Activated naive CD4-positive, alpha-beta T cell treated with anti-CD3 and anti-CD28 coated beads, Interleukin-2, amount 50 U/mL, for 24 hours (primary cell): ENCODE results near the gene ATP1A4.
A peak's percentile ranks its signal among the peaks of the same experiment; 100 is the strongest.

Source experiments
- H3K27ac Mint-ChIP-seq: one replicate; pipeline ENCODE4 v1.8.0; 2021; ENCODE audit warnings: mild to moderate bottlenecking, mixed read lengths
- H3K27me3 Mint-ChIP-seq: one replicate; pipeline ENCODE4 v1.8.0; 2021; ENCODE audit warnings: mixed read lengths
- H3K36me3 Mint-ChIP-seq: one replicate; pipeline ENCODE4 v1.8.0; 2021; ENCODE audit warnings: mixed read lengths
- H3K4me1 Mint-ChIP-seq: one replicate; pipeline ENCODE4 v1.8.0; 2021; ENCODE audit warnings: mixed read lengths
- H3K4me3 Mint-ChIP-seq: one replicate; pipeline ENCODE4 v1.8.0; 2021; ENCODE audit warnings: mild to moderate bottlenecking, mixed read lengths
- H3K9me3 Mint-ChIP-seq: one replicate; pipeline ENCODE4 v1.8.0; 2021; ENCODE audit warnings: mixed read lengths

ATP1A4 gene

GRCh38 chr1:160193832-160194736 is 42.7 kb downstream of the ATP1A4 start:
- Mint-ChIP-seq H3K9me3 (no peaks in the 10 kb centered on the region), H3K27ac (no peak overlapping the region), H3K4me1 (no peaks in the 10 kb centered on the region), H3K27me3 (no peaks in the 10 kb centered on the region), H3K36me3 (no peaks in the 10 kb centered on the region), H3K4me3 (no peak overlapping the region)

DNA sequence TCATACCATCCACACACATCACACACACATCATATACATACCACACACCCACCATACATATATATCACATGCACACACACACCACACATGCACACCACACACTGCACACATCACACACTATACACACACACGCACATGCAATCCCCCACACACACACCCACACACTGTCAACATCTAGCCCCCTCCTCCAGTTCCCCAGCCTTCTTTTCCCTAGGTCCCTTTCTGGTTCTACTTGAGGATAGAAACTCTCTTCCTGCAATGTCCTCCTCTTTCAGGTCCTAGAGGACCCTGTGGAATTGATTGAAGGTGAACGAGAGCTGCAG is 43.3 kb downstream of the ATP1A4 start:
- H3K36me3 Mint-ChIP-seq = no peaks in the 10 kb centered on the region
- no peaks in the 10 kb centered on the region for H3K27me3 Mint-ChIP-seq
- H3K4me1 Mint-ChIP-seq = no peaks in the 10 kb centered on the region
- no peaks in the 10 kb centered on the region for H3K9me3 Mint-ChIP-seq
- no peak overlapping the region for H3K27ac Mint-ChIP-seq
- no peak overlapping the region for H3K4me3 Mint-ChIP-seq

DNA sequence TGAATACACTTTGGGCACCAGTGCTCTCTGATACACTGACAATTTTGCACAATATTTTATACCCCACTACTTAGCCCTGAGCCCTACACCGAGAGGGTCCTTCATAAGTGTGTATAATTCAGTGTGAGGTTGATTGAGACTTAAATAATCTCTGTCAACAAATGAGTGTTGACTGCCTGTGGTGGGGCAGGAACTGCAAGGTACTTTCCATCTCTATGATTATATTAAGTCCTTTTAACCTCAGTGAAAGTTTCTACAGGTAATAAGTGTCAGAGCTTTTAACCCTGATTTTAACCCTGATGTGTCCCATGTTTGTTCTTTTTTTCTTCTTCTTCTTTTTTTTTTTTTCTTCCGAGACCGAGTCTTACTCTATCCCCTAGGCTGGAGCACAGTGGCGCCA is 44.7 kb downstream of the ATP1A4 start:
- H3K4me1 Mint-ChIP-seq = no peaks in the 10 kb centered on the region
- no peak overlapping the region for H3K4me3 Mint-ChIP-seq
- no peaks in the 10 kb centered on the region for H3K9me3 Mint-ChIP-seq
- no peak overlapping the region for H3K27ac Mint-ChIP-seq
- no peaks in the 10 kb centered on the region for H3K27me3 Mint-ChIP-seq
- H3K36me3 Mint-ChIP-seq = no peaks in the 10 kb centered on the region

DNA sequence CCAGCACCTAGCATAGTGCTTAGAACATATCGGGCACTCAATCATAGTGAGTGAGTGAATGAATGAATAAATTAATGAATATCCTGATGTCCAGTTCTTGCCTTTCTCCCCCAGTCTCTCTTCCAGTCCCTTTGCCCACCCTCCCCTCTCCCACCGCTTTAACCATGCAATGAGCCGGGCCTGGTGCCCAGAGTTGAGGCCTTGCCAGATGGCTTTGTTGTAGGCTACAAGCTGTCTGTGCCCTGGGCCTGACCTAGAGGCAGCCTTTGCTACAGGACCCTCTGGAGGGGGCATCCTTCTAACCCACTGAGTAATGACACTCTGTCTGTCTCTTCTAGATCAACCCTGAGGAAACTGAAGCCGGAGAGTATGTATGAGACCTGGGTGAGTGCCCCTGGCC is 45.8 kb downstream of the ATP1A4 start:
- Mint-ChIP-seq H3K27ac (no peak overlapping the region), H3K27me3 (no peaks in the 10 kb centered on the region), H3K36me3 (no peaks in the 10 kb centered on the region), H3K4me1 (no peaks in the 10 kb centered on the region), H3K4me3 (no peak overlapping the region), H3K9me3 (no peaks in the 10 kb centered on the region)

DNA sequence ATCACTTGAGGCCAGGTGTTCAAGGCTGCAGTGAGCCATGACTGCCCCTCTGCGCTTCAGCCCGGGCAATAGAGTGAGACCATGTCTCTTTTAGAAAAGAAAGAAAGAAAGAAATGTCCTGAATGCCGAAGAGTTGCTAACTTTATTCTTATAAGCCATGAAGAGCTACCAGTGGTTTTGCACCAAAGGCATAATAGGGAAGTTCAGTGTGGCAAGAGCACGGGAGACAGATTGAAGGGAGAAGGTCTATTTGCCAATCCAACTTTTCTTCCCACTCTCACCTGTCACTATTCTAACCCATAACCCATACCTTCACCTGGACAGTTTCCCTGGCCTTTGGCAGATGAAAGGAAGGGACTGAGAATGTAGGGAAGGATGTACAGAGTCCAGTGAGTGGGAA is 49.4 kb downstream of the ATP1A4 start:
- Mint-ChIP-seq H3K27ac (no peak overlapping the region), H3K4me1 (peaks cover 11% of the 10 kb centered on the region), H3K27me3 (no peaks in the 10 kb centered on the region), H3K36me3 (no peaks in the 10 kb centered on the region), H3K4me3 (no peak overlapping the region), H3K9me3 (no peaks in the 10 kb centered on the region)

DNA sequence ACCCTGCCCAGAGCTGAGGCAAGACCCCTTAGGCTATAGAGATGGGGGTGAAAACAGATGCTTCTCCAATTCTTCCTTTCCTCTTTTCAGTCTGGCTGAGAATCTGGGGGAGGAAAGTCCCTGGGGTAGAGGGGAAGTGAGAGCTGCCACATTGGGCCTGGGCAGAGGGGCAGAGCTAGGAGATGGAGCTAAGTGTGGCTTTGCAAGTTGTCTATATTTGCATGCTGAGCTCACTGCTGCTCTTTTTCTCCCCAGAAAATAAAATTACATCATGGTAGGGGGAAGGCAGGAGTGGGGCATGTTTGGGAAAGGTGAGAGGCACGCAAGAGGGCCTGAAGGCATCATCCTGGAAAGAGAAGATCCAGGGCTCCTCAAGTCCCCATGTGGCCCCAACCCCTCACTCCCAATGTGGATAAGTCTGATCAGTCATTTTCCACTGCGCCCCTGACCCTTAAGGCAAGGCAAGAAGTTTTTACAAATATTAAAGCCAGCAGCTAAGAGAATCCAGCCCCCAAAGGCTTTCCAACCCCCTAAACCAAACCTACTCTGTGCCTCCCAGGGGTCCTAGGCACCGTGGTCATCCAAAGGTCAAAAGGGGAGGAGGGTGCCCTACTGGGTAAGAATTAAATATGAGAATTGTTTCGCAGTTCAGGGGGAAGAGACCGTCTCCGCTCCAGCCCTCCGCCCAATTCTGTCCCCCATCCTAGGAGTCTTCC is 53.3 kb downstream of the ATP1A4 start:
- Mint-ChIP-seq H3K9me3 (no peaks in the 10 kb centered on the region), H3K4me3 (peak overlapping the region; percentile 88), H3K27ac (peak overlapping the region; percentile 56), H3K27me3 (no peaks in the 10 kb centered on the region), H3K4me1 (peaks cover 46% of the 10 kb centered on the region), H3K36me3 (peaks cover 5% of the 10 kb centered on the region)

DNA sequence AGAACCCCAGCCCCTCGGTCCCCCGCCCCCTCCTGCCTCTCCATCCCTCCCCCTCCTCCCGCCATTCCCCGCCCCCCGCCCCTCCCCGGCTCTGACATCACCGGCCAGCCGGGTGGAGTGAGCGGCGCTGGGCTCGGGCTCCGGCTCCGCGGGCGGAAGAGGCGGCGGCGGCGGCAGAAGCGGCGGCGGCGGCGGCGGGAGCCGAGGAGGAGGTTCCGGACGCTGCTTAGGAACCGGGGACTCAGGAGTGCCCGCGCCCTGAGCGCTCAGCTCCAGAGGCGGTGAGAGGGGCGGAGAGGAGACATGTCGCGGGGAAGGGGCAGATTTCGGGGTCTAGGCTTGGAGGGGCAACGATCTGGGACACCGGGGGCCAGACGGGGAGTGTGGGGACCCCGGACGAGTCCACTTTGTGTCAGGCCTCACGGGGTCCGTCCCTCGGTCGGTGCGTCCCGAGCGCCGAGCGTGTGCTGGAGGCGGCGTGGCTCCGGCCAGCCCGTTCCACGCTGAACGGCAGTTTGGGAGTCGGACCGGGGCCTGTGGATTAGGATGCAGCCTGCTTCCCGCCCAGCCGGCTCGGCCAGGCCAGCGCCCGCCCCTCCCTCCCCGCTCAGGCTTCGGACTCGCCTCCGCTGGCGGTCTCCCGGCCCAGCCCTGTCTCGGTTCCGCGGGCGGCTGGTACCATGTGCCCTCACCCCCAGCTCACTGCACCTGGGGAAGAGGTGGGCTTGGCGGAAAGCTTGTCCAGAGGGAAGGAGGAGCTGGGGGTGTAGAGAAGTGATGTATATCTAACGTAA is 54.0 kb downstream of the ATP1A4 start, which contains the start of gene PEA15:
Gene PEA15, plus strand, starts transcription at position 143 of the 794 bp plus-strand sequence. CDS start 6,161 bp downstream, outside the sequence.
- peaks cover 5% of the 10 kb centered on the region for H3K36me3 Mint-ChIP-seq
- no peaks in the 10 kb centered on the region for H3K27me3 Mint-ChIP-seq
- peak within 1 kb of the TSS; percentile 80 for H3K27ac Mint-ChIP-seq
- no peaks in the 10 kb centered on the region for H3K9me3 Mint-ChIP-seq
- peaks cover 54% of the 10 kb centered on the region for H3K4me1 Mint-ChIP-seq
- H3K4me3 Mint-ChIP-seq = peak within 1 kb of the TSS; percentile 88

- H3K27ac Mint-ChIP-seq = peak overlapping the region; percentile 48
- H3K9me3 Mint-ChIP-seq = no peaks in the 10 kb centered on the region
- H3K4me1 Mint-ChIP-seq = peaks cover 54% of the 10 kb centered on the region
- no peaks in the 10 kb centered on the region for H3K27me3 Mint-ChIP-seq
- H3K4me3 Mint-ChIP-seq = peak overlapping the region; percentile 88
- peaks cover 5% of the 10 kb centered on the region for H3K36me3 Mint-ChIP-seq
Observed at GRCh38 chr1:160206036-160206389, 54.6 kb downstream of the ATP1A4 start.

DNA sequence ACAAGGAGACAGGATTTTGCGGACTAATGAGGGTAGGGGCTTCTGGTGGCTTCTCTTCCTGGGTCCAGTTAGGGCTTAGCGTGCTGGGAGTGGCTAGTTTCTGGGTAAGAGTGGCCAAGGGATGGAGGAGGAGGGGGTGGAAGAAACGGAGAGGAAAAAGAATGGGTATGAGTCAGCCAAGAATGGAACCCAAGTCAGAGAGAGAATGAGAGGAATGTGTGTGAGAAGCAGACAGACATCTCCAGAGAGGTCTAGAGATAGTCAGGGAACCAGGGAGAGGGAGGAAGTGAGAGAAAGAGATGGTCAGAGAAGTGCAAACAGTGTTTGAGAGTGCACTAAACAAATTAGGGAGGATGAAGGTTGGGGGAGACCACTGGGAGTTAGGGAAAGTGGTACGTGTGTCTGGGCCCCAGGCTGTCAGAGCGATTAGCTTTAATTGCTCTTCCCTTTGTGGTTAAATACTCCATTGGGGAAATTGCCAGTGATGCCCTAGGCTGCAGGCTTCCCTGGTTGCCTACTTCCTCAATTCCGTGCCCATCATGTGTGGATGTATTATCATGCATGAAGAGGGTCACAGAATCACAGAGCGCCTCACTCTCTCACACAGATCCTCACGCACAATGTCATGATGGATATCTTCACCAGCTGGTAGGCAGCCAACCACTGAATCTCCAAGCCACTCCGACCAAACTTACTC is 55.2 kb downstream of the ATP1A4 start:
- Mint-ChIP-seq H3K27me3 (no peaks in the 10 kb centered on the region), H3K4me1 (peaks cover 54% of the 10 kb centered on the region), H3K4me3 (peak overlapping the region; percentile 88), H3K36me3 (peaks cover 7% of the 10 kb centered on the region), H3K27ac (peak overlapping the region; percentile 87), H3K9me3 (no peaks in the 10 kb centered on the region)

DNA sequence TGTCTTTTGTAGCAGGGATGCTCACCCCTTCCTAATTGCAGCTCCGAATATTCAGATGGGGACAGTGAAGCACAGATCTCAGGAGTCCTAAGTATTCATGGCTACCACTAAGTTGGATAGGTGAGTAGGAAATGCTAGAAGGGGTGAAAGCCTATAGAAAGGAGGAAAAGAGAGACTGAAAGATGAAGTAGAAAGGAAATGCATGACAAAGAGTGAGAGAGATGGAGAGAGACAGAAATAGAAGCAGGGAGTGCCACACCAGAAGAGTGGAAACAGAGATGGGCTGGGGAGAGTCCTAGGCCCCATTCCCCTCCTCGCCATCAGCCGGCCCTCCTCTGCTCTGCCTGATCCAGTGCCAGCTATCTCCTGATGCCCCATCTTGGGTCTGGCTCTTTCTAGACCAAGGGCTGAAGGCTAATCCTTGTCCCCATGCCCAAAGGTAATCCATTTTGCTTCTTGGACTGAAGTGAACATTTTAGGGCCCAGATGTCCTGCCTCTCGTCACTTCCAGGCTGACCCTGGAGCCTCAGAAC is 55.8 kb downstream of the ATP1A4 start:
- no peaks in the 10 kb centered on the region for H3K9me3 Mint-ChIP-seq
- H3K4me1 Mint-ChIP-seq = peaks cover 54% of the 10 kb centered on the region
- peak overlapping the region; percentile 80 for H3K27ac Mint-ChIP-seq
- H3K36me3 Mint-ChIP-seq = peaks cover 7% of the 10 kb centered on the region
- peak overlapping the region; percentile 88 for H3K4me3 Mint-ChIP-seq
- H3K27me3 Mint-ChIP-seq = no peaks in the 10 kb centered on the region

DNA sequence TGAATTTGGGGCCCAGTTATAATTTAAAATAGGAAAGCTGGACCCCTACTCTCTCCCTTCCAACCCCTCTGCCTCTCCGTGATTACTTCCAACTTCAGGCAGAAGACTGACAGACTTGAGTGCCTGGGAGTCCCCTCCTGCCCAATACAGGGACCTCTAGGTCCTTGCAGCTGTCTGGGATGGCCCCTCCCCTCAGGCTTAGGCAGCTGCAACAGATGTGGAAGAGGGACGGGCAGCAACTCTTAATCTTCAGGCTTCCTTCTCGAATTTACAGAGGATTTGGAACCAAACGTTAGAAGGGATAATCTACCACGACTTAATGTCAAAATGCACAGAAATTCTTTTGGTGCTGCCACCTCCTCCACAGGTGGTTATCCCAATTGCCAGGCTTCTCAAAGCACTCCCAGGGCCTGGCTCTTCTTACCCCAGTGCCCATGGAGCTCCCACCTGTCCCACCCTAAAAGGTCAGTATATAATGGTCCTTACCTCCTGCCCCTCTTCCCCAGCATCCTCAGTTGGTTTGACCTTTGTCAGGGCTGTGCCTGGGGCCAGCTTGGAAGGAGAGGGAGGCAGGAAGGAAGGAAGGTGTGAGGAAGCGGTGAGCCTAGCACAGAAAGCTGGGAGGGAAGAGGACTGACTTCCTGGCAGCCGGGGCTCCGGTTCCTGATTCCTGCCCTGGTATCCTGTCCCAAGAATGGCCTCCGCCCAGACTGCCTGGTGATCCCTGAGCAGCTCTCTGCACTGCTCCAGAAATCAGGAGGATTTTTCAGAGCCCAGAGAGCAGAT is 56.6 kb downstream of the ATP1A4 start:
- Mint-ChIP-seq H3K4me1 (peaks cover 54% of the 10 kb centered on the region), H3K9me3 (no peaks in the 10 kb centered on the region), H3K4me3 (no peak overlapping the region), H3K27me3 (no peaks in the 10 kb centered on the region), H3K27ac (peak overlapping the region; percentile 80), H3K36me3 (peaks cover 7% of the 10 kb centered on the region)

DNA sequence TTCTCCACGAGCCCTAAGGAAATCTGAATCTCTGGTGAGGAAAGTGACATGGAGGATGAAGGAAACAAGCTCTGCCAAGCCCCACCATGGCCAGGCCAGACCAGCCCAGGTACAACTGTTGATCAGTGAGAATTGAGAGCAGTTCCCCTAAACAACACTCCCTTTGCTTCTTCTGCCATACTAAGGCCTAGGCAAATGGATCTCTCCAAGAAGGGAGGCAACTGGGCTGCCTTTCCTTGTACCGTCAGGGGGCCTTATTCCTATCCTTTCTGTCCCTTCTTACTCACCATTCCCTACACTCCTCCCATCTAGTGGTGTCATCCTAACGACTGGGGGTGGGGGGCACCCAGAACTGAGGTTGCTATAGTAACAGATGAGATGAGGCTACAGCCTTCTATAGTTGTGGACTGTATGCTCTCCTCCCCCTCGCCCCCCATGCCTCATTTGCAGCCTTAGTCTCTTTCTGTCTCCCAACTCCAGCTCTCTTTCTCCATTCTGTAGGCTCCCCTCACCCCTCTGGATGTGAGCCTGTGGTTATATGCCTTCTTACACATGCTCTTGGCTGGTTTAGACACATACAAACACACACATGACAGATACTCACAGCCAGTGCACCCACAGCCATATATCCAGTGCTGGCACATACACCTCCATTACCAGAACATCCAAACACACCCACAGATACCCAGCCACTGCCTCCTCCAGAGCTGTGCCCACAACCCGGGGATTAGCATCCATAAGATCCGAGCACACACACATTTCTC is 57.3 kb downstream of the ATP1A4 start:
- Mint-ChIP-seq H3K4me3 (peak overlapping the region; percentile 21), H3K27ac (peak overlapping the region; percentile 89), H3K36me3 (peaks cover 7% of the 10 kb centered on the region), H3K4me1 (peaks cover 54% of the 10 kb centered on the region), H3K9me3 (no peaks in the 10 kb centered on the region), H3K27me3 (no peaks in the 10 kb centered on the region)

DNA sequence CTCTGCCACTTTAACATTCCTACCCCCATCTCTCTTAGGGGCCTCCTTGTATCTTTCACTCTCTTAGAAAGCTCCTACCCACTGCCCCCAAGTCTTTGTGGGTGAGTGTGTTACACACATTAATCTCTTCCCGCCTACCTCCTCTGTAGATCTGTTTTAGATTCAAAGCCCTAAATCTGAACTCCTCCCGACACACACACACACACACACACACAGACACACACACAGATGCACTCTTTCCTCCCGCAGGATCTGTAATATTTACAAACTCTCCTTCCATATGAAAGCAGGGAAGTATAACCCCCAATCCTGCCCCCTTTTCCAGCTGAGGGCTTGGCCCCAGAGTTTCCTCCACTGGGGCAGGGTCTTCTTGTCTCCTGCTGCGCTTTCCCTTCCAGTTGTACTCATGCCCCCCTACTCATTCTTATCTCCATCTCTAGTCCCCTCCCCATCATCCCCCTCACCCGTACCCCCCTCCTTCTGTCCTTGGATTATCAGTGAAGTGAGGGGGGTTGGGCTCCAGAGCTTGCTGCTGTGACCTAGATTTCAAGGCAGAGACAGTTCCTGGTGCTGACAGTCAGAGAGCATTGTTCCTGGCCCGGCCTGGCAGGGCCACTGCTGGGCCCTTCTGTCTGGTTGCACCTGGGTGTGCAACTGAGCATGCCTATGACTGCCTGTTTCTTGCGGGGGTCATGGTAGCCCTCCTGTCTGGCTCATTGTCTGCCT is 58.1 kb downstream of the ATP1A4 start:
- Mint-ChIP-seq H3K9me3 (no peaks in the 10 kb centered on the region), H3K36me3 (peaks cover 7% of the 10 kb centered on the region), H3K4me3 (no peak overlapping the region), H3K4me1 (peaks cover 47% of the 10 kb centered on the region), H3K27ac (peak overlapping the region; percentile 89), H3K27me3 (no peaks in the 10 kb centered on the region)
